Naive thymus-derived CD4-positive, alpha-beta T cell (primary cell): ENCODE measurements around the gene INPP5A. TPM values are rescaled to one million over a fixed set of nuclear protein-coding genes. Genes with fewer than 3 reads are reported as not detected.
"Not testable (repeated sequence)": the region's sequence is repeated elsewhere in the genome, so short reads cannot be mapped to it uniquely, and the experiment has no call there.

Experiments
- ATAC-seq: fragments of 150-1000 bp; cut with Tn5 transposase; 2 replicates; pipeline ENCODE4 v1.10.0; 2021; ENCODE audit warnings: mild to moderate bottlenecking, moderate library complexity
- CTCF ChIA-PET: fragments of 350-600 bp; sonication (Branson Sonifier 250); formaldehyde crosslinking; loops from one replicate; lab custom pipeline; 2021; ENCODE audit warnings: antibody characterized with exemption; lab: Charles Lee
- POLR2A ChIA-PET: fragments of 350-600 bp; sonication (Branson Sonifier 250); formaldehyde crosslinking; loops from one replicate; lab custom pipeline; 2021; ENCODE audit warnings: antibody characterized with exemption, inconsistent platforms; lab: Charles Lee
- DNase-seq, 9 donors: peaks; one replicate each; pipeline versions ENCODE4 v3.0.0 to v3.0.0-alpha.2; 2020 to 2022; ENCODE audit warnings: mixed read lengths in 1 of 9
- H3K27ac ChIP-seq: one replicate; pipeline ENCODE4 v1.7.0; 2013; ENCODE audit warnings: mild to moderate bottlenecking, low read depth, low read length, moderate library complexity
- H3K27me3 ChIP-seq, 2 donors: one replicate each; pipeline ENCODE4 v1.7.0; 2013; ENCODE audit warnings: low read length in 2 of 2, mild to moderate bottlenecking in 2 of 2, moderate library complexity in 2 of 2; ENCODE audit not compliant: control insufficient read depth in 2 of 2, insufficient read depth in 2 of 2
- H3K36me3 ChIP-seq, 3 experiments: 1 replicate in 2 of 3; 2 replicates in 1 of 3; pipeline ENCODE4 v1.7.0; 2013; ENCODE audit warnings: low read length in 3 of 3, mild to moderate bottlenecking in 3 of 3, moderate library complexity in 1 of 3; ENCODE audit not compliant: insufficient read depth in 3 of 3, control insufficient read depth in 2 of 3
- H3K4me1 ChIP-seq, 2 donors: one replicate each; pipeline ENCODE4 v1.7.0; 2013; ENCODE audit warnings: low read length in 2 of 2, mild to moderate bottlenecking in 2 of 2, moderate library complexity in 1 of 2; ENCODE audit not compliant: control insufficient read depth in 2 of 2, insufficient read depth in 2 of 2
- H3K4me3 ChIP-seq: 2 replicates; pipeline ENCODE4 v1.7.0; 2013; ENCODE audit warnings: mild to moderate bottlenecking, low read length
- H3K9me3 ChIP-seq, 3 experiments: 1 replicate in 2 of 3; 2 replicates in 1 of 3; pipeline ENCODE4 v1.7.0; 2013; ENCODE audit warnings: low read length in 3 of 3; ENCODE audit not compliant: control insufficient read depth in 2 of 3
- H3K27ac Mint-ChIP-seq, 9 donors: one replicate each; pipeline ENCODE4 v1.8.0; 2020 to 2022; ENCODE audit warnings: mixed read lengths in 9 of 9, mild to moderate bottlenecking in 8 of 9, moderate library complexity in 5 of 9, inconsistent platforms in 2 of 9
- H3K27me3 Mint-ChIP-seq, 5 donors: one replicate each; pipeline ENCODE4 v1.8.0; 2021 to 2022; ENCODE audit warnings: mixed read lengths in 5 of 5, mild to moderate bottlenecking in 1 of 5
- H3K36me3 Mint-ChIP-seq, 5 donors: one replicate each; pipeline ENCODE4 v1.8.0; 2020 to 2022; ENCODE audit warnings: mixed read lengths in 5 of 5, mild to moderate bottlenecking in 3 of 5, inconsistent platforms in 1 of 5
- H3K4me1 Mint-ChIP-seq, 7 donors: one replicate each; pipeline ENCODE4 v1.8.0; 2020 to 2022; ENCODE audit warnings: mixed read lengths in 7 of 7, mild to moderate bottlenecking in 3 of 7, inconsistent platforms in 1 of 7
- H3K4me3 Mint-ChIP-seq, 10 donors: one replicate each; pipeline ENCODE4 v1.8.0; 2020 to 2022; ENCODE audit warnings: mild to moderate bottlenecking in 10 of 10, mixed read lengths in 10 of 10, moderate library complexity in 6 of 10, inconsistent platforms in 2 of 10
- H3K9me3 Mint-ChIP-seq, 11 donors: one replicate each; pipeline ENCODE4 v1.8.0; 2020 to 2022; ENCODE audit warnings: mixed read lengths in 11 of 11, mild to moderate bottlenecking in 4 of 11, inconsistent platforms in 1 of 11, moderate library complexity in 1 of 11
- intact Hi-C, 2 donors: fragments of 100-400 bp; cut with micrococcal nuclease; formaldehyde crosslinking; loops; one replicate each; pipeline ENCODE4 v1.15.1; 2023
- polyA plus RNA-seq, 2 donors: library from polyadenylated mRNA; unstranded; fragments of 300-500 nt; fragmentation: Illumina TruSeq; gene quantifications; one replicate each; pipeline ENCODE4 v1.2.3, GENCODE V29; 2021
- total RNA-seq, 6 experiments: library from RNA in 5 of 6; stranded (reverse) in 5 of 6; gene quantifications; 1 replicate in 5 of 6; 2 replicates in 1 of 6; pipeline ENCODE4 v1.2.3 and lab custom pipeline; 2021 to 2026

INPP5A gene
- total and polyA plus RNA-seq, 7 experiments from 2014 or later: 0.97 to 30.7 (median 25.0) TPM

- no peak overlapping the region for H3K27ac Mint-ChIP-seq
- H3K27me3 ChIP-seq: no peaks in the 10 kb centered on the region
- H3K36me3 ChIP-seq: no peaks in the 10 kb centered on the region
- H3K9me3 ChIP-seq: no peaks in the 10 kb centered on the region
- ChIA-PET CTCF (no interaction called here), POLR2A (no interaction called here)
- intact Hi-C loops: no loop called here
- peaks cover 0 to 12% (median 3%) of the 10 kb centered on the region in 7 donors for H3K4me1 Mint-ChIP-seq
- H3K36me3 Mint-ChIP-seq: peaks cover 0 to 20% (median 4%) of the 10 kb centered on the region in 5 donors
- no peak for ATAC-seq
- no peak overlapping the region for H3K27ac ChIP-seq
- H3K4me3 Mint-ChIP-seq: no peak overlapping the region
- H3K27me3 Mint-ChIP-seq: no peaks in the 10 kb centered on the region
- H3K4me1 ChIP-seq: no peaks in the 10 kb centered on the region
- no peak overlapping the region for H3K4me3 ChIP-seq
- DNase-seq: no peak
- H3K9me3 Mint-ChIP-seq: no peaks in the 10 kb centered on the region
Measured at GRCh38 chr10:132667342-132668047, 129.9 kb downstream of the INPP5A start.

DNA sequence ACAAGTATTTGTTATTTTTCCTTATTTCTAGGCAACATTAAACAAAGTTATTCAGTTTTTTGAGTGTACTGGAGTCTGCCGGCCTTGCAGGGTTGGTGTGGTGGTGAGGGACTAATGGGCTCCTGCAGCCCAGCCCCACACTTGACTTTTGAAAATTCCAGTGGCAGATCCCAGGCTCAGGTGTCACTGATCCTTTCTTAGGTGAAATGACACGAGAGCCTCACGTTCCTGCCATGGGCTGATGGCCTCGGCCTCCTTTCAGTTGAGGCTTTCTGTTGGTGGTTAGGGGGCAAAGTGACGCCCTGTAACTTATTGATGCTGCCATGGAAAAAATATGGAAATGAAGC lies 130.4 kb downstream of the INPP5A start:
- POLR2A ChIA-PET: no interaction called here
- no peak overlapping the region for H3K27ac Mint-ChIP-seq
- Histone ChIP-seq H3K4me1 (no peaks in the 10 kb centered on the region), H3K27ac (no peak overlapping the region), H3K4me3 (no peak overlapping the region), H3K36me3 (no peaks in the 10 kb centered on the region), H3K27me3 (no peaks in the 10 kb centered on the region), H3K9me3 (no peaks in the 10 kb centered on the region)
- H3K4me3 Mint-ChIP-seq: no peak overlapping the region
- peaks cover 0 to 17% (median 4%) of the 10 kb centered on the region in 7 donors for H3K4me1 Mint-ChIP-seq
- intact Hi-C loops: no loop called here
- H3K9me3 Mint-ChIP-seq: no peaks in the 10 kb centered on the region
- ATAC-seq (no peak), DNase-seq (no peak)
- H3K27me3 Mint-ChIP-seq: no peaks in the 10 kb centered on the region
- H3K36me3 Mint-ChIP-seq: peaks cover 0 to 23% (median 8%) of the 10 kb centered on the region in 5 donors
- CTCF ChIA-PET: no interaction called here

DNA sequence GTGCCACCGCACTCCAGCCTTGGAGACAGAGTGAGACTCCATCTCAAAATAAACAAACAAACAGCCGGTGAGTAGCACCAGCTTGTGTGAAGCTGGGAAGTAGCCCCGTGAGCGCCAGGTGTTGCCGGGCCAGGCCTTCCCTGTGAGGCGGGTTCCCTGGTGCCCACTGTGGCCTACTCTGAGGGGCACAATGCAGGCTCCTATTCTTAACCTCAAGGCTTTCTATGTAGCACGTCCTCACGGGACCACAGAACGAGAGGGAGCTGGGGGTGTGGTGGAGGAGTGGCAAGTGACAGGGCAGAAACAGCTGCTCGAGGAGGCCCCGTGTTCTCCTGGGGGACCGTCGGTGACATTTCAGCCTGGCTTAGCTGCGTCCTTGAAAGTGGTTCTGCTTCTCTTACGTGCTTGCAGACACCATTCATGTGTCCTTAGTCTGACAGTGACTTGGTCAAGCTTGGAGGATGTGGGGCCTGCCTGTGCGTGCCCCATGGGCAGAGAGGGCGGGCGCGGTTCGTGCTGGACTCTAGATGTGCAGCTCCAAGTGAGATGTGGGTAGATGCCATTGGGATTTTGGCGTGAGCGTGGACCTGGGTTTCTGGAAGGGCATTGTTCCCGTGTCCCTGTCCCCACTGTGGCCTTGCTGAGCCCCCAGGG lies 131.7 kb downstream of the INPP5A start:
- Histone ChIP-seq H3K9me3 (no peaks in the 10 kb centered on the region), H3K4me3 (no peak overlapping the region), H3K36me3 (no peaks in the 10 kb centered on the region), H3K4me1 (no peaks in the 10 kb centered on the region), H3K27me3 (no peaks in the 10 kb centered on the region), H3K27ac (no peak overlapping the region)
- Mint-ChIP-seq H3K27ac (no peak overlapping the region), H3K4me1 (peaks cover 0 to 18% (median 2%) of the 10 kb centered on the region in 7 donors), H3K36me3 (peaks cover 0 to 22% (median 9%) of the 10 kb centered on the region in 5 donors), H3K27me3 (no peaks in the 10 kb centered on the region), H3K4me3 (no peak overlapping the region), H3K9me3 (no peaks in the 10 kb centered on the region)
- intact Hi-C loops: no loop called here
- ATAC-seq (no peak), DNase-seq (no peak)
- CTCF ChIA-PET: no interaction called here
- POLR2A ChIA-PET: no interaction called here

GRCh38 chr10:132670546-132671227 lies 133.1 kb downstream of the INPP5A start:
- no peaks in the 10 kb centered on the region for H3K4me1 ChIP-seq
- H3K4me1 Mint-ChIP-seq: peaks cover 0 to 18% (median 0%) of the 10 kb centered on the region in 7 donors
- H3K36me3 Mint-ChIP-seq: peaks cover 0 to 23% (median 9%) of the 10 kb centered on the region in 5 donors
- H3K27me3 Mint-ChIP-seq: no peaks in the 10 kb centered on the region
- H3K36me3 ChIP-seq: no peaks in the 10 kb centered on the region
- H3K27ac ChIP-seq: no peak overlapping the region
- intact Hi-C loops: no loop called here
- H3K27ac Mint-ChIP-seq: no peak overlapping the region
- DNase-seq: no peak
- POLR2A ChIA-PET: no interaction called here
- no peak overlapping the region for H3K4me3 ChIP-seq
- H3K27me3 ChIP-seq: no peaks in the 10 kb centered on the region
- CTCF ChIA-PET: no interaction called here
- no peak overlapping the region for H3K4me3 Mint-ChIP-seq
- H3K9me3 ChIP-seq: no peaks in the 10 kb centered on the region
- no peak for ATAC-seq
- H3K9me3 Mint-ChIP-seq: no peaks in the 10 kb centered on the region

DNA sequence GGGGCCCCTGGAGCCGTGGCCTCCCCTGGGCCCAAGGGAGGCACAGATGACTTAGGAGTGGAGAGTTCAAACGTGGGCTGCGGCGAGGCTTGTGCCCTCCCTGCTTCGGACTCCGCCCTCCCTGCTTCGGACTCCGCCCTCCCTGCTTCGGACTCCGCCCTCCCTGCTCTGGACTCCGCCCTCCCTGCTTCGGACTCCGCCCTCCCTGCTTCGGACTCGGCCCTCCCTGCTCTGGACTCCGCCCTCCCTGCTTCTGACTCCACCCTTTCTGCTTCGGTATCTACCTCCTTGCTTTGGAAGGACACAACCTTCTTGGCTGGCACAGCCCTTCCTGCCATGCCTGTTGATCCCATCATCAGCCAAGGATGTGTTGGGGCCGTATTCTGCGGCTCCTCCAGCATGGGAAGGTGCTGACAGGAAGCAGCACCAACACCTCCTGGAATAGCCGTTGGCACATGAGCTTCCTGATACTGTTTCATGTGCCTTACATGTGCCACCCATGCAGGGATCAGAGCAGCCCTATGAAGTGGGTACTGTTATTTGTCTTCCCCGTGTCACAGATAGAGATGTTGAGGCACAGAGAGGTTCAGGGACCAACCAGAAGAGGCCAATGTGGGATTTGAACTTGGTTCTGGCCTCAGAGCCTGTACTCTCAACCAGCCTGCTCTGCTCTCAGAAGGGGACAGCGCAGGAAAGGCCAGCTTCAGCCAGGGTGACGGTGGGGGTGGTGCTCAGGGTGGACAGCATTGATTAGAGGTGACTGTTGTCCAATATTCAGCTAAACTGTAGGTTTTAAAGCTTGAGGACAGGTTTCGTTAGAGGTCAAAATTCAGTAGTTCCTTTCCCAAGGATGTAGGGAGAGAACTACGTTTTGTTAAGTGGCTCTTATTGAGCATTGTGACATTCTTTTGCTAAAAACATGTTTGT lies 133.9 kb downstream of the INPP5A start:
- Histone ChIP-seq H3K27me3 (no peaks in the 10 kb centered on the region), H3K4me1 (no peaks in the 10 kb centered on the region), H3K4me3 (no peak overlapping the region), H3K27ac (no peak overlapping the region), H3K36me3 (no peaks in the 10 kb centered on the region), H3K9me3 (no peaks in the 10 kb centered on the region)
- intact Hi-C loops: no loop called here
- DNase-seq (no peak), ATAC-seq (no peak)
- ChIA-PET CTCF (no interaction called here), POLR2A (no interaction called here)
- Mint-ChIP-seq H3K36me3 (peaks cover 0 to 23% (median 9%) of the 10 kb centered on the region in 5 donors), H3K4me3 (no peak overlapping the region), H3K27me3 (no peaks in the 10 kb centered on the region), H3K4me1 (peaks cover 0 to 15% (median 0%) of the 10 kb centered on the region in 7 donors), H3K27ac (peak overlapping the region in 1 of 9 donors; percentile 6), H3K9me3 (no peaks in the 10 kb centered on the region)

DNA sequence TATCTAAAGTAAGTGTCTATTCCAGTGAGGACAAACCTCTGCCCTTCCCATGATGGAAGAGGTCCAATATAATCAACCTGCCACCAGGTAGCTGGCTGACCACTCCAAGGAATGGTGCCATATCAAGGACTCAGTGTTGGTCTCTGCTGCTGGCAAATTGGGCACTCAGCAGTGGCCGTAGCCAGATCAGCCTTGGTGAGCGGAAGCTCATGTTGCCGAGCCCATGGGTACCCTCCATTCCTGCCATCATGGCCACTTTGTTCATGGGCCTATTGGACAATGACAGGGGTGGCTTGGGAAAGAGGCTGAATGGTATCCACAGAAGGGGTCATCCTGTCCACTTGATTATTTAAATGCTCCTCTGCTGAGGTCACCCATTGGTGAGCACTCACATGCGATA lies 136.2 kb downstream of the INPP5A start:
- not testable (repeated sequence) for H3K4me3 Mint-ChIP-seq

More for the DNA sequence above, 136.2 kb downstream of the INPP5A start:
- H3K36me3 ChIP-seq, H3K4me3 ChIP-seq, H3K27me3 ChIP-seq, H3K9me3 Mint-ChIP-seq, intact Hi-C loops, H3K27me3 Mint-ChIP-seq, CTCF ChIA-PET, DNase-seq, H3K9me3 ChIP-seq, ATAC-seq, H3K4me1 ChIP-seq, H3K27ac ChIP-seq, H3K27ac Mint-ChIP-seq: not testable (repeated sequence)
- POLR2A ChIA-PET: interaction anchor here (0.6 kb wide), 1 partner anchor 771 kb away, joined by 3 read pairs; no protein-coding TSS in a partner anchor
- peaks cover 0 to 25% (median 9%) of the 10 kb centered on the region in 5 donors for H3K36me3 Mint-ChIP-seq
- H3K4me1 Mint-ChIP-seq: peaks cover 0 to 15% (median 0%) of the 10 kb centered on the region in 7 donors
